K562 (cell line): Measurements from ENCODE around the gene OLIG3. TPM values are rescaled to one million over a fixed set of nuclear protein-coding genes. Genes with fewer than 3 reads are reported as not detected.

Experiments used
- ATAC-seq: fragments of 200-7000 bp; cut with Tn5 transposase; 3 replicates; pipeline ENCODE4 v1.9.1; 2020; ENCODE audit warnings: moderate library complexity
- BruUV-seq: library from RNA; stranded (reverse); fragments of 400-500 nt; replicated peaks from 2 replicates; lab custom pipeline; 2021; lab: Mats Ljungman, UMichigan
- CTCF ChIA-PET: fragments of 300-600 bp; formaldehyde crosslinking; extraction: SDS; loops from one replicate; lab custom pipeline; 2021; ENCODE audit warnings: low intra/inter-chr PET ratio; lab: Yijun Ruan, JAX
- POLR2A ChIA-PET: fragments of 300-600, 350-650 bp; sonication (Branson Sonifier 250); formaldehyde crosslinking; extraction: SDS; loops from one replicate; lab custom pipeline; 2021; ENCODE audit warnings: antibody characterized with exemption, inconsistent platforms; lab: Yijun Ruan, JAX
- DNase-seq, 4 experiments: peaks; one replicate each; pipeline versions ENCODE4 v3.0.0 to v3.0.0-alpha.2; 2011 to 2018; ENCODE audit warnings: low spot score in 3 of 4, mixed read lengths in 3 of 4; ENCODE audit errors: extremely low read depth in 1 of 4
- FAIRE-seq: peaks from 2 replicates; lab custom pipeline; 2011; peaks lifted over from hg19 to GRCh38; lab: Jason Lieb, UNC
- H2AFZ ChIP-seq: 2 replicates; pipeline ENCODE4 v1.6.0; 2011; ENCODE audit warnings: low read depth, low read length, control low read depth, inconsistent platforms
- H3K27ac ChIP-seq: fragments of 200-600 bp; 3 replicates; pipeline ENCODE4 v1.8.0; 2011; ENCODE audit warnings: low read depth, mild to moderate bottlenecking, control low read depth, inconsistent platforms, low read length, moderate library complexity, mixed read lengths; ENCODE audit errors: extremely low read depth
- H3K27me3 ChIP-seq, 2 experiments: fragments of 300-600 bp in 1 of 2; 2 replicates in 1 of 2; 3 replicates in 1 of 2; pipeline versions ENCODE4 v1.6.0 to v1.8.0; 2011; ENCODE audit warnings: inconsistent platforms in 2 of 2, low read length in 2 of 2, mild to moderate bottlenecking in 1 of 2, mixed read lengths in 1 of 2, moderate library complexity in 1 of 2; ENCODE audit not compliant: control insufficient read depth in 2 of 2, insufficient read depth in 2 of 2
- H3K36me3 ChIP-seq: fragments of 300-600 bp; 3 replicates; pipeline ENCODE4 v1.8.0; 2011; ENCODE audit warnings: mild to moderate bottlenecking, low read length, inconsistent platforms; ENCODE audit not compliant: control insufficient read depth, insufficient read depth
- H3K4me1 ChIP-seq, 2 experiments: fragments of 200-600 bp in 1 of 2; replicated peaks in 1 of 2; 2 replicates in 1 of 2; 3 replicates in 1 of 2; pipeline versions ENCODE4 v1.5.1 to v1.8.0; 2011; ENCODE audit warnings: inconsistent platforms in 2 of 2, low read length in 2 of 2, mild to moderate bottlenecking in 1 of 2, mixed read lengths in 1 of 2, moderate library complexity in 1 of 2; ENCODE audit not compliant: control insufficient read depth in 2 of 2, insufficient read depth in 2 of 2
- H3K4me2 ChIP-seq: 2 replicates; pipeline ENCODE4 v1.6.1; 2011; ENCODE audit warnings: low read length, control low read depth, inconsistent platforms, mixed read lengths; ENCODE audit not compliant: insufficient read depth
- H3K4me3 ChIP-seq: fragments of 200-600 bp; sonication (generic), shearing (Covaris generic); 2 replicates; pipeline ENCODE4 v1.5.1; 2016; ENCODE audit warnings: control low read depth, inconsistent platforms
- H3K79me2 ChIP-seq: fragments of 200-600 bp; 3 replicates; pipeline ENCODE4 v1.8.0; 2011; ENCODE audit warnings: low read length, inconsistent platforms; ENCODE audit not compliant: control insufficient read depth, insufficient read depth
- H3K9ac ChIP-seq, 2 experiments: 2 replicates each; pipeline versions ENCODE4 v1.6.0 to v1.6.1; 2011; ENCODE audit warnings: low read depth in 2 of 2, low read length in 2 of 2, control low read depth in 1 of 2, inconsistent platforms in 1 of 2, mild to moderate bottlenecking in 1 of 2, mixed read lengths in 1 of 2; ENCODE audit not compliant: insufficient read depth in 1 of 2
- H3K9me1 ChIP-seq: one replicate; pipeline ENCODE4 v1.6.0; 2011; ENCODE audit warnings: inconsistent platforms, mild to moderate bottlenecking, low read length, moderate library complexity; ENCODE audit not compliant: control insufficient read depth, insufficient read depth
- H3K9me3 ChIP-seq: replicated peaks from 2 replicates; pipeline ENCODE4 v1.5.1; 2011; ENCODE audit warnings: low read depth, low read length, inconsistent platforms; ENCODE audit not compliant: control insufficient read depth, insufficient read depth
- H4K20me1 ChIP-seq: replicated peaks from 2 replicates; pipeline ENCODE4 v1.6.1; 2011; ENCODE audit warnings: low read length, inconsistent platforms, mixed read lengths; ENCODE audit not compliant: control insufficient read depth, insufficient read depth
- DDX20 ChIP-seq: fragments of 450-650 bp; IDR thresholded peaks from 2 replicates; pipeline ENCODE4 v1.6.1; 2016; ENCODE audit warnings: missing genetic modification characterization, low read depth, mild to moderate bottlenecking, missing compliant biosample characterization, moderate library complexity
- GTF2F1 ChIP-seq: IDR thresholded peaks from 2 replicates; pipeline ENCODE4 v1.6.1; 2011; ENCODE audit warnings: low read depth, low read length, improper control_type of control experiment
- HDGF ChIP-seq: fragments of 450-650 bp; IDR thresholded peaks from 2 replicates; pipeline ENCODE4 v1.6.1; 2016
- LARP7 ChIP-seq: fragments of 450-650 bp; IDR thresholded peaks from 2 replicates; pipeline ENCODE4 v1.6.1; 2016
- RAD51 ChIP-seq: fragments of 450-650 bp; IDR thresholded peaks from 2 replicates; pipeline ENCODE4 v1.7.1; 2016; ENCODE audit warnings: low read depth, mild to moderate bottlenecking, borderline replicate concordance
- RBM17 ChIP-seq: fragments of 200-400 bp; formaldehyde crosslinking; IDR thresholded peaks from 2 replicates; pipeline ENCODE4 v1.6.1; 2017; ENCODE audit warnings: low read depth, mild to moderate bottlenecking, low read length, borderline replicate concordance
- XRCC3 ChIP-seq: fragments of 450-650 bp; IDR thresholded peaks from 2 replicates; pipeline ENCODE4 v1.6.1; 2017; ENCODE audit warnings: mild to moderate bottlenecking, moderate library complexity
- ZNF696 ChIP-seq: fragments of 250-450 bp; sonication (Bioruptor Pico); conservative IDR thresholded peaks from 2 replicates; pipeline ENCODE4 v1.4.0; 2020; ENCODE audit warnings: mild to moderate bottlenecking, moderate library complexity
- WGBS: fragments of 100-300 bp; shearing (Covaris generic); methylation state at CpG from one replicate; pipeline ENCODE4 v1.1.6; 2016; ENCODE audit warnings: low coverage, mixed read lengths; ENCODE audit not compliant: insufficient coverage; ENCODE audit errors: missing lambda C conversion rate; 5-methylcytosine and 5-hydroxymethylcytosine counted together
- in situ Hi-C: fragments of 300-500 bp; cut with MboI; formaldehyde crosslinking; loops from 4 replicates; pipeline ENCODE4 v1.15.0; 2018; ENCODE audit warnings: inconsistent platforms, mixed read lengths
- intact Hi-C: fragments of 100-400 bp; cut with micrococcal nuclease; formaldehyde crosslinking; loops from 2 replicates; pipeline ENCODE4 v1.14.2; 2022
- polyA plus RNA-seq, 8 experiments: library from polyadenylated mRNA; depleted of rRNA in 4 of 8; stranded (reverse) in 5 of 8; unstranded in 3 of 8; fragments of >200 nt; fragmentation: Nextera tagmentation in 2 of 8; fragmentation: Illumina TruSeq in 1 of 8; extraction: Ambion mirVana in 2 of 8; extraction: Trizol in 1 of 8; gene quantifications; 2 replicates each; pipeline versions ENCODE4 v1.2.1 to v1.2.3, GENCODE V29; 2011 to 2014; ENCODE audit warnings: inconsistent platforms in 1 of 8, missing spikeins in 1 of 8
- total RNA-seq, 7 experiments: library from RNA; depleted of rRNA in 6 of 7; stranded (reverse); fragments of >200 nt in 6 of 7; fragmentation: Illumina TruSeq in 2 of 7; extraction: Trizol in 2 of 7; gene quantifications; 2 replicates each; pipeline versions ENCODE4 v1.2.1 to v1.2.3, GENCODE V29; 2011 to 2021; ENCODE audit warnings: low replicate concordance in 1 of 7
- TF ChIP-seq, protein P1 (sequence below): sonication (generic); formaldehyde crosslinking; IDR thresholded peaks from 2 replicates; pipeline ENCODE4 v1.8.0; 2022; ENCODE audit warnings: mild to moderate bottlenecking, missing genetic modification reagents, borderline replicate concordance

Gene OLIG3
- total and polyA plus RNA-seq, 9 of the 15 experiments (the other 6 are each of a cell fraction or from before 2014, with no cell fraction given): not detected

GRCh38 chr6:137518386-137518983 lies 24.3 kb upstream of the OLIG3 start:
- Histone ChIP-seq H3K79me2 (no peaks in the 10 kb centered on the region), H3K4me2 (no peak overlapping the region), H3K4me3 (no peak overlapping the region), H2AFZ (no peak overlapping the region), H3K27me3 (peaks cover 4 to 8% of the 10 kb centered on the region in 2 experiments; a peak in 3 of 5 replicates), H3K27ac (no peak overlapping the region), H3K36me3 (no peaks in the 10 kb centered on the region), H3K9me3 (no peaks in the 10 kb centered on the region), H4K20me1 (no peaks in the 10 kb centered on the region), H3K9me1 (no peaks in the 10 kb centered on the region), H3K4me1 (no peaks in the 10 kb centered on the region), H3K9ac (no peak overlapping the region)
- WGBS: 0% methylated on average over 7 of the region's 7 CpGs
- FAIRE-seq: no peak
- BruUV-seq: no TSS peak
- CTCF ChIA-PET: no interaction called here
- POLR2A ChIA-PET: no interaction called here
- ATAC-seq: no peak
- intact Hi-C loops: no loop called here
- no peak for DNase-seq
- TF ChIP-seq RAD51: no peak
- TF ChIP-seq XRCC3: no peak
- no peak for TF ChIP-seq ZNF696 (CRISPR knock-in tag)
- TF ChIP-seq HDGF: no peak
- TF ChIP-seq RBM17: no peak
- no peak for TF ChIP-seq GTF2F1
- TF ChIP-seq, protein P1, sequence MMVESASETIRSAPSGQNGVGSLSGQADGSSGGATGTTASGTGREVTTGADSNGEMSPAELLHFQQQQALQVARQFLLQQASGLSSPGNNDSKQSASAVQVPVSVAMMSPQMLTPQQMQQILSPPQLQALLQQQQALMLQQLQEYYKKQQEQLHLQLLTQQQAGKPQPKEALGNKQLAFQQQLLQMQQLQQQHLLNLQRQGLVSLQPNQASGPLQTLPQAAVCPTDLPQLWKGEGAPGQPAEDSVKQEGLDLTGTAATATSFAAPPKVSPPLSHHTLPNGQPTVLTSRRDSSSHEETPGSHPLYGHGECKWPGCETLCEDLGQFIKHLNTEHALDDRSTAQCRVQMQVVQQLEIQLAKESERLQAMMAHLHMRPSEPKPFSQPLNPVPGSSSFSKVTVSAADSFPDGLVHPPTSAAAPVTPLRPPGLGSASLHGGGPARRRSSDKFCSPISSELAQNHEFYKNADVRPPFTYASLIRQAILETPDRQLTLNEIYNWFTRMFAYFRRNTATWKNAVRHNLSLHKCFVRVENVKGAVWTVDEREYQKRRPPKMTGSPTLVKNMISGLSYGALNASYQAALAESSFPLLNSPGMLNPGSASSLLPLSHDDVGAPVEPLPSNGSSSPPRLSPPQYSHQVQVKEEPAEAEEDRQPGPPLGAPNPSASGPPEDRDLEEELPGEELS: no peak
- no peak for TF ChIP-seq DDX20 (tag)
- no peak for TF ChIP-seq LARP7
- in situ Hi-C loops: no loop called here
